DOHH2 (cell line): ENCODE results near the gene ARID5B.
A peak's percentile ranks its signal among the peaks of the same experiment; 100 is the strongest.

Experiments
- H3F3A ChIP-seq: fragments of 200-600 bp; sonication (generic), shearing (Covaris generic); 2 replicates; pipeline ENCODE4 v1.6.0; 2016; ENCODE audit warnings: antibody characterized with exemption, mild to moderate bottlenecking; ENCODE audit not compliant: control insufficient read depth, insufficient read depth
- H3K27ac ChIP-seq: fragments of 200-600 bp; sonication (generic); 2 replicates; pipeline ENCODE4 v1.5.1; 2014; ENCODE audit warnings: low read depth, mild to moderate bottlenecking, low read length, moderate library complexity
- H3K27me3 ChIP-seq: fragments of 200-600 bp; sonication (generic); 2 replicates; pipeline ENCODE4 v1.6.1; 2014; ENCODE audit warnings: mild to moderate bottlenecking, low read length, mixed read lengths; ENCODE audit not compliant: control insufficient read depth
- H3K36me3 ChIP-seq: fragments of 200-600 bp; sonication (generic); 2 replicates; pipeline ENCODE4 v1.6.1; 2014; ENCODE audit warnings: mild to moderate bottlenecking, low read length, moderate library complexity, mixed read lengths; ENCODE audit not compliant: control insufficient read depth
- H3K4me1 ChIP-seq: fragments of 200-600 bp; sonication (generic); 2 replicates; pipeline ENCODE4 v1.6.1; 2014; ENCODE audit warnings: mild to moderate bottlenecking, low read length, mixed read lengths; ENCODE audit not compliant: control insufficient read depth
- H3K4me2 ChIP-seq: fragments of 200-600 bp; sonication (generic); 2 replicates; pipeline ENCODE4 v1.6.0; 2014; ENCODE audit warnings: mild to moderate bottlenecking, low read length, moderate library complexity
- H3K4me3 ChIP-seq: fragments of 200-600 bp; sonication (generic); 2 replicates; pipeline ENCODE4 v1.5.1; 2014; ENCODE audit warnings: mild to moderate bottlenecking, low read length, mixed read lengths
- H3K79me2 ChIP-seq: fragments of 200-600 bp; sonication (generic); 2 replicates; pipeline ENCODE4 v1.6.1; 2014; ENCODE audit warnings: mild to moderate bottlenecking, low read length, mixed read lengths; ENCODE audit not compliant: control insufficient read depth
- H3K9me2 ChIP-seq: fragments of 200-600 bp; sonication (generic); replicated peaks from 2 replicates; pipeline ENCODE4 v1.6.1; 2014; ENCODE audit warnings: mild to moderate bottlenecking, low read length, mixed read lengths; ENCODE audit not compliant: control insufficient read depth
- H3K9me3 ChIP-seq: fragments of 200-600 bp; sonication (generic); 2 replicates; pipeline ENCODE4 v1.6.1; 2014; ENCODE audit warnings: antibody characterized with exemption, low read length, mixed read lengths; ENCODE audit not compliant: control insufficient read depth, insufficient read depth
- H4K20me1 ChIP-seq: fragments of 200-600 bp; sonication (generic); 2 replicates; pipeline ENCODE4 v1.6.0; 2014; ENCODE audit warnings: low read depth, mild to moderate bottlenecking, antibody characterized with exemption, low read length, moderate library complexity; ENCODE audit not compliant: control insufficient read depth, insufficient read depth
- EZH2phosphoT487 ChIP-seq: fragments of 200-600 bp; sonication (generic); IDR thresholded peaks from 2 replicates; pipeline ENCODE4 v1.6.1; 2017; ENCODE audit warnings: borderline replicate concordance, mild to moderate bottlenecking, antibody characterized with exemption, low read length, moderate library complexity, mixed read lengths
- TF ChIP-seq, protein P1 (sequence below): fragments of 200-600 bp; sonication (generic); IDR thresholded peaks from one replicate; pipeline ENCODE4 v1.5.1; 2014; ENCODE audit warnings: antibody characterized with exemption, mild to moderate bottlenecking, low read depth, low read length; ENCODE audit not compliant: poor library complexity, severe bottlenecking

ARID5B gene

DNA sequence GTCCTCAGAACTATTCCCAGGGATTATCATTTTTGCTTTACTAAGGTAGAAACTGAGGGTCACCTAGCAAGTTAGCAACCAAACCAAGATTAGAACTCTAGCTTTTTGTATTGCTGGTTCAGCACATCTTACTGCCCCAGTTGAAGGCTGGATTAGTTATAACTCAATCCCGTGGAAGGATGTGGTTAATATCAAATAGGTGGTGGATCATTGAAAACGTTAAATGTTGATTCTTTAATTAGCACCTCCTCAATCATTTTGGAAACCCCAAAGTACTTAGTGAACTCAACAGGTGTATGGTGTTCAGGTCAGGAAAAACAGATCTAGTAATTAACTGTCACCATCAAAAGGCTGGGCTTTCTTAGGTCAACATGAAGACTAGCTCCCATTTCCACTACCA is 152.4 kb downstream of the ARID5B start:
- Histone ChIP-seq H3K79me2 (peaks cover 29% of the 10 kb centered on the region), H4K20me1 (no peaks in the 10 kb centered on the region)

DNA sequence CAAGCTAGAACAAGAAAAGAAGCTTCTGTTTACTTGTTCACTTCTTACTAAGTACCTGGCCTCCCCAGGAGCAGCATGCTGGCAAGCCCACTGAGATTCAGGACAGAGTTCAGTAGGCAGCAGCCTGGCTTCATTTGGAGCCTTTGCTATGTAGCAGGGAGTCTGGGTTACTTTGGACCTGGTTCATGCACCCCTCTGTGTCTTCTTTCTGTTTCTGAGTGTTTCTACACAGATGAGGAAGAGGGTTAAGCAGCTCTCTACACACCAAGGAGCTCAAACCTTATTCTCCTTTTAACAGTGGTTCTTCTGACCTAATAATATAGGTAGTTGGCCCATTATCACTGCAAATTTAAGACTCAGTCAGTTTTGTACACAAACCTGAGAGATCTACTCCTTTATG is 152.9 kb downstream of the ARID5B start:
- Histone ChIP-seq H3K79me2 (peaks cover 24% of the 10 kb centered on the region), H3K4me1 (peaks cover 100% of the 10 kb centered on the region), H3K36me3 (peaks cover 80% of the 10 kb centered on the region), H3K27me3 (no peaks in the 10 kb centered on the region), H3K4me3 (peak overlapping the region; percentile 24), H3K9me3 (no peaks in the 10 kb centered on the region), H3F3A (no peaks in the 10 kb centered on the region), H3K27ac (peak overlapping the region; percentile 61), H4K20me1 (no peaks in the 10 kb centered on the region), H3K4me2 (peak overlapping the region; percentile 37), H3K9me2 (no peaks in the 10 kb centered on the region)
- TF ChIP-seq, protein P1, sequence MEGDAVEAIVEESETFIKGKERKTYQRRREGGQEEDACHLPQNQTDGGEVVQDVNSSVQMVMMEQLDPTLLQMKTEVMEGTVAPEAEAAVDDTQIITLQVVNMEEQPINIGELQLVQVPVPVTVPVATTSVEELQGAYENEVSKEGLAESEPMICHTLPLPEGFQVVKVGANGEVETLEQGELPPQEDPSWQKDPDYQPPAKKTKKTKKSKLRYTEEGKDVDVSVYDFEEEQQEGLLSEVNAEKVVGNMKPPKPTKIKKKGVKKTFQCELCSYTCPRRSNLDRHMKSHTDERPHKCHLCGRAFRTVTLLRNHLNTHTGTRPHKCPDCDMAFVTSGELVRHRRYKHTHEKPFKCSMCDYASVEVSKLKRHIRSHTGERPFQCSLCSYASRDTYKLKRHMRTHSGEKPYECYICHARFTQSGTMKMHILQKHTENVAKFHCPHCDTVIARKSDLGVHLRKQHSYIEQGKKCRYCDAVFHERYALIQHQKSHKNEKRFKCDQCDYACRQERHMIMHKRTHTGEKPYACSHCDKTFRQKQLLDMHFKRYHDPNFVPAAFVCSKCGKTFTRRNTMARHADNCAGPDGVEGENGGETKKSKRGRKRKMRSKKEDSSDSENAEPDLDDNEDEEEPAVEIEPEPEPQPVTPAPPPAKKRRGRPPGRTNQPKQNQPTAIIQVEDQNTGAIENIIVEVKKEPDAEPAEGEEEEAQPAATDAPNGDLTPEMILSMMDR = no peak
- no peak for TF ChIP-seq EZH2phosphoT487

More for the DNA sequence above, 152.4 kb downstream of the ARID5B start:
- TF ChIP-seq, protein P1 = no peak
- TF ChIP-seq EZH2phosphoT487 = no peak
- peaks cover 74% of the 10 kb centered on the region for H3K36me3 ChIP-seq
- H3K27ac ChIP-seq = peak overlapping the region; percentile 61
- no peaks in the 10 kb centered on the region for H3K9me2 ChIP-seq
- peaks cover 100% of the 10 kb centered on the region for H3K4me1 ChIP-seq
- no peaks in the 10 kb centered on the region for H3K27me3 ChIP-seq
- no peaks in the 10 kb centered on the region for H3K9me3 ChIP-seq
- H3K4me3 ChIP-seq = peak overlapping the region; percentile 24
- H3K4me2 ChIP-seq = peak overlapping the region; percentile 37
- H3F3A ChIP-seq = no peaks in the 10 kb centered on the region

DNA sequence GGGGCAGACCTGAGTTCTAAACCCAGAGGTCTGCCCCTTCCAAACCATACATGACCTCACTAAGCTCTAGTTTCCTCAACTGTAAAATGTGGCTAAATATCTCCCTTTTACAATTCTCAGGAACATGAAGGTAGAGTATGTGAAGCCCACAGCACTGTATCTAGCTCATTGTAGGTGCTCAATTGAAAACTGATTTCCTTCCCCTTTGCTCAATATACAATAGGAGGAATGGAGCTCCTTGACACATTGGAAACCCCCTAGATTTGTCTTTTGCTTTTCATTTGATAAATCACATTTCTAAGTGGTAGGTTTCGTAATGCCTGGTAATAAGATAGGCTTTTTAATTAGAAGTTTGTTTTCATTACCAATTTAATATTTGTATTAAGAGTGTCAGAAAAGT is 153.3 kb downstream of the ARID5B start:
- TF ChIP-seq, protein P1 = no peak
- H4K20me1 ChIP-seq = no peaks in the 10 kb centered on the region
- no peaks in the 10 kb centered on the region for H3F3A ChIP-seq
- peak overlapping the region; percentile 61 for H3K27ac ChIP-seq
- H3K9me3 ChIP-seq = no peaks in the 10 kb centered on the region
- peak overlapping the region; percentile 24 for H3K4me3 ChIP-seq
- H3K79me2 ChIP-seq = peaks cover 20% of the 10 kb centered on the region
- H3K9me2 ChIP-seq = no peaks in the 10 kb centered on the region
- no peaks in the 10 kb centered on the region for H3K27me3 ChIP-seq
- peak overlapping the region; percentile 37 for H3K4me2 ChIP-seq
- H3K4me1 ChIP-seq = peaks cover 100% of the 10 kb centered on the region
- H3K36me3 ChIP-seq = peaks cover 84% of the 10 kb centered on the region
